Measurements from ENCODE around the gene DPPA5. TPM values are rescaled to one million over a fixed set of nuclear protein-coding genes. Genes with fewer than 3 reads are reported as not detected.

Gene DPPA5
- total and polyA plus RNA-seq, 2 of the 13 experiments (the other 11 are each of a cell fraction or from before 2014, with no cell fraction given) = not detected

GRCh38 chr6:73367761-73368355, 13.8 kb upstream of the DPPA5 start (continued):
- TF ChIP-seq ZNF510 (CRISPR knock-in tag; IDR thresholded peaks at IDR 0.05; ENCODE audit: low read depth) (no peak), PAWR (CRISPR knock-in tag; IDR thresholded peaks at IDR 0.05; ENCODE audit: borderline replicate concordance) (no peak), ZNF24 (IDR thresholded peaks at IDR 0.05) (no peak), ZNF136 (CRISPR knock-in tag; IDR thresholded peaks at IDR 0.05; ENCODE audit: low read depth) (no peak), ZNF740 (CRISPR knock-in tag; IDR thresholded peaks at IDR 0.05) (no peak), MED1 (CRISPR knock-in tag; IDR thresholded peaks at IDR 0.05) (no peak), ZNF891 (CRISPR knock-in tag; IDR thresholded peaks at IDR 0.05) (no peak), ZFP41 (CRISPR knock-in tag; IDR thresholded peaks at IDR 0.05; ENCODE audit: borderline replicate concordance) (no peak), PHF5A (CRISPR knock-in tag; IDR thresholded peaks at IDR 0.05; ENCODE audit: low read depth, unreplicated experiment) (no peak), ZBTB25 (CRISPR knock-in tag; IDR thresholded peaks at IDR 0.05) (no peak)
- TF ChIP-seq, protein P1, sequence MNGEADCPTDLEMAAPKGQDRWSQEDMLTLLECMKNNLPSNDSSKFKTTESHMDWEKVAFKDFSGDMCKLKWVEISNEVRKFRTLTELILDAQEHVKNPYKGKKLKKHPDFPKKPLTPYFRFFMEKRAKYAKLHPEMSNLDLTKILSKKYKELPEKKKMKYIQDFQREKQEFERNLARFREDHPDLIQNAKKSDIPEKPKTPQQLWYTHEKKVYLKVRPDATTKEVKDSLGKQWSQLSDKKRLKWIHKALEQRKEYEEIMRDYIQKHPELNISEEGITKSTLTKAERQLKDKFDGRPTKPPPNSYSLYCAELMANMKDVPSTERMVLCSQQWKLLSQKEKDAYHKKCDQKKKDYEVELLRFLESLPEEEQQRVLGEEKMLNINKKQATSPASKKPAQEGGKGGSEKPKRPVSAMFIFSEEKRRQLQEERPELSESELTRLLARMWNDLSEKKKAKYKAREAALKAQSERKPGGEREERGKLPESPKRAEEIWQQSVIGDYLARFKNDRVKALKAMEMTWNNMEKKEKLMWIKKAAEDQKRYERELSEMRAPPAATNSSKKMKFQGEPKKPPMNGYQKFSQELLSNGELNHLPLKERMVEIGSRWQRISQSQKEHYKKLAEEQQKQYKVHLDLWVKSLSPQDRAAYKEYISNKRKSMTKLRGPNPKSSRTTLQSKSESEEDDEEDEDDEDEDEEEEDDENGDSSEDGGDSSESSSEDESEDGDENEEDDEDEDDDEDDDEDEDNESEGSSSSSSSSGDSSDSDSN (CRISPR knock-in tag; IDR thresholded peaks at IDR 0.05) = no peak

Measured in HepG2 (cell line).